ENCODE data around the gene CTSE. TPM values are rescaled to one million over a fixed set of nuclear protein-coding genes. Genes with fewer than 3 reads are reported as not detected.
A peak's percentile ranks its signal among the peaks of the same experiment; 100 is the strongest.

The CTSE gene
- total RNA-seq, 1 donor from 2014 or later, result not detected

GRCh38 chr1:206025283-206025820 is 1.7 kb upstream of the CTSE start:
- no peak for DNase-seq (ENCODE audit: extremely low spot score, unreplicated experiment)
- Mint-ChIP-seq H3K9me3 (ENCODE audit: unreplicated experiment) (peaks cover 5% of the 10 kb centered on the region), H3K4me3 (ENCODE audit: unreplicated experiment) (no peak overlapping the region), H3K4me1 (ENCODE audit: unreplicated experiment) (peaks cover 9% of the 10 kb centered on the region), H3K27ac (ENCODE audit: unreplicated experiment) (no peak overlapping the region), H3K36me3 (ENCODE audit: unreplicated experiment) (no peaks in the 10 kb centered on the region), H3K27me3 (ENCODE audit: unreplicated experiment) (peaks cover 30% of the 10 kb centered on the region)
- TF ChIP-seq CTCF (IDR thresholded peaks at IDR 0.05), result no peak

GRCh38 chr1:206022766-206023165 is 929 bp downstream of the CTSE start:
- Mint-ChIP-seq H3K27me3 (ENCODE audit: unreplicated experiment) (peaks cover 23% of the 10 kb centered on the region), H3K4me1 (ENCODE audit: unreplicated experiment) (peaks cover 9% of the 10 kb centered on the region), H3K27ac (ENCODE audit: unreplicated experiment) (no peak overlapping the region), H3K9me3 (ENCODE audit: unreplicated experiment) (peaks cover 5% of the 10 kb centered on the region), H3K36me3 (ENCODE audit: unreplicated experiment) (no peaks in the 10 kb centered on the region), H3K4me3 (ENCODE audit: unreplicated experiment) (no peak overlapping the region)
- TF ChIP-seq CTCF (IDR thresholded peaks at IDR 0.05), result no peak
- peak; percentile 72 for DNase-seq (ENCODE audit: extremely low spot score, unreplicated experiment)

GRCh38 chr1:206021626-206022365 is 1.9 kb downstream of the CTSE start:
- no peak for TF ChIP-seq CTCF (IDR thresholded peaks at IDR 0.05)
- peaks cover 1% of the 10 kb centered on the region for H3K9me3 Mint-ChIP-seq (ENCODE audit: unreplicated experiment)
- H3K4me1 Mint-ChIP-seq (ENCODE audit: unreplicated experiment), result peaks cover 9% of the 10 kb centered on the region
- H3K27ac Mint-ChIP-seq (ENCODE audit: unreplicated experiment), result no peak overlapping the region
- H3K27me3 Mint-ChIP-seq (ENCODE audit: unreplicated experiment), result peaks cover 17% of the 10 kb centered on the region
- peak; percentile 53 for DNase-seq (ENCODE audit: extremely low spot score, unreplicated experiment)
- no peak overlapping the region for H3K4me3 Mint-ChIP-seq (ENCODE audit: unreplicated experiment)
- no peaks in the 10 kb centered on the region for H3K36me3 Mint-ChIP-seq (ENCODE audit: unreplicated experiment)

GRCh38 chr1:206021008-206021625 is 2.6 kb downstream of the CTSE start:
- no peak for TF ChIP-seq CTCF (IDR thresholded peaks at IDR 0.05)
- Mint-ChIP-seq H3K27me3 (ENCODE audit: unreplicated experiment) (peaks cover 16% of the 10 kb centered on the region), H3K9me3 (ENCODE audit: unreplicated experiment) (no peaks in the 10 kb centered on the region), H3K36me3 (ENCODE audit: unreplicated experiment) (no peaks in the 10 kb centered on the region), H3K27ac (ENCODE audit: unreplicated experiment) (no peak overlapping the region), H3K4me3 (ENCODE audit: unreplicated experiment) (no peak overlapping the region), H3K4me1 (ENCODE audit: unreplicated experiment) (peaks cover 9% of the 10 kb centered on the region)
- peak; percentile 68 for DNase-seq (ENCODE audit: extremely low spot score, unreplicated experiment)

GRCh38 chr1:206020393-206021007 is 3.2 kb downstream of the CTSE start:
- Mint-ChIP-seq H3K36me3 (ENCODE audit: unreplicated experiment) (no peaks in the 10 kb centered on the region), H3K27me3 (ENCODE audit: unreplicated experiment) (peaks cover 16% of the 10 kb centered on the region), H3K4me3 (ENCODE audit: unreplicated experiment) (no peak overlapping the region), H3K9me3 (ENCODE audit: unreplicated experiment) (no peaks in the 10 kb centered on the region), H3K4me1 (ENCODE audit: unreplicated experiment) (peaks cover 9% of the 10 kb centered on the region), H3K27ac (ENCODE audit: unreplicated experiment) (no peak overlapping the region)
- no peak for TF ChIP-seq CTCF (IDR thresholded peaks at IDR 0.05)
- peak; percentile 54 for DNase-seq (ENCODE audit: extremely low spot score, unreplicated experiment)

Measured in osteocyte (in vitro differentiated cells).